ENCODE results near the gene POLR2E.

The POLR2E gene

DNA sequence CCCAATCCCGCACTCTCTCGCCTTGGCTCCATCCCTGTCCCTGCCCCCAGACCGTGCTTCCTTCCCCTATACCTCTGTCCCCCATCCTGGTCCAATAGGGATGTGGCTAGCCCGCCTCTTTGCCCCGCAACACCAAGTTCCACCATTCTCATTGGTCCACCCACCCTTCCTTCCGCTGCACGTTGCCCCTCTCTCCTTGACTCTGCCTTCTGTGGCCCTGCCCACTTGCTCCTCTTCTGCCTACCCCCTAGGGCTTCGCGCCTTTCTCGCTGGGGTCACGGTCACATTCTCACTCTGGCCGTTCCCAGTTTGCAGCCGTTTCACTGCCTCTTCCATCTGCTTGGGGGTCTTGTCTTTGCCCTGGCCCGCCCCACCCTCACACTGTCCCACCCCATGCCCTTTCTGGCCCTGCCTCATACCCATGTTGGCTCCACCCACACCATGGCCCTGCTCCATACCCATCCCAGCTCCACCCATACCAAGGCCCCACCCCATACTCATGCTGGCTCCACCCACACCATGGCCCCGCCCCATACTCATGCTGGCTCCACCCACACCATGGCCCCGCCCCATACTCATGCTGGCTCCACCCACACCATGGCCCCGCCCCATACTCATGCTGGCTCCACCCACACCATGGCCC is 32.7 kb downstream of the POLR2E start:
- no peak for DNase-seq

DNA sequence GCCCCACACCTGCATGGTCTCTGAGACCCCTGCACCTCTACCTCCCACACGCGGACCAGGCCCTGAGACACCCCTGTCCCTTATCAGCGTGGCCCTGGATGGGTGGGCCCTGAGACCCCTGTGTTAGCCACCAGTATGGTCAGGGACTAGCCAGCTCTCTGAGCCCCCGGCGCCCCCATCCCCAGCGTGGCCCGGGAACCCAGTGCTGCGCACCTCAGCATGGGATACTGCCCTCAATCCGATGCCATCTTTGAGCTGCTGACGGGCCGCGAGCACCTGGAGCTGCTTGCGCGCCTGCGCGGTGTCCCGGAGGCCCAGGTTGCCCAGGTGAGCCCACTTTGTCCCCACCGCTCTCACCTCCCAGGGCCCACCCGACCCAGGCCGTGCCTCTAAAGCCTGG is 33.2 kb downstream of the POLR2E start:
- no peak for DNase-seq

DNA sequence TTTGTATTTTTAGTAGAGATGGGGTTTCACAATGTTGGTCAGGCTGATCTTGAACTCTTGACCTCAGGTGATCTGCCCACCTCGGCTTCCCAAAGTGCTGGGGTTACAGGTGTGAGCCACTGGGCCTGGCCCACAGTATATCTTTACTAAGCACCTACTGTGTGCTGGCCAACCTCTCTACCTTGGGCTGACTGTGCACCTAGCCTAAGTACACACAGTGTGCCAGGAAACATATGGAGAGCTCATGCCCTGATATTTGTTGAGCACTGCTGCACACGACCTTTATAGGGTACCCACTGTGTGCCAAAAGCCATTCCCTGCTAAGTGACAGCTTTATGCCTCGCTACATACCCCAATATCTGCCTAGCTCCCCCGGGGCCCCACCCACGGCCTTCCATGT is 34.5 kb downstream of the POLR2E start:
- no peak for DNase-seq

GRCh38 chr19:1058112-1058511 is 37.1 kb downstream of the POLR2E start:
- DNase-seq = no peak

DNA sequence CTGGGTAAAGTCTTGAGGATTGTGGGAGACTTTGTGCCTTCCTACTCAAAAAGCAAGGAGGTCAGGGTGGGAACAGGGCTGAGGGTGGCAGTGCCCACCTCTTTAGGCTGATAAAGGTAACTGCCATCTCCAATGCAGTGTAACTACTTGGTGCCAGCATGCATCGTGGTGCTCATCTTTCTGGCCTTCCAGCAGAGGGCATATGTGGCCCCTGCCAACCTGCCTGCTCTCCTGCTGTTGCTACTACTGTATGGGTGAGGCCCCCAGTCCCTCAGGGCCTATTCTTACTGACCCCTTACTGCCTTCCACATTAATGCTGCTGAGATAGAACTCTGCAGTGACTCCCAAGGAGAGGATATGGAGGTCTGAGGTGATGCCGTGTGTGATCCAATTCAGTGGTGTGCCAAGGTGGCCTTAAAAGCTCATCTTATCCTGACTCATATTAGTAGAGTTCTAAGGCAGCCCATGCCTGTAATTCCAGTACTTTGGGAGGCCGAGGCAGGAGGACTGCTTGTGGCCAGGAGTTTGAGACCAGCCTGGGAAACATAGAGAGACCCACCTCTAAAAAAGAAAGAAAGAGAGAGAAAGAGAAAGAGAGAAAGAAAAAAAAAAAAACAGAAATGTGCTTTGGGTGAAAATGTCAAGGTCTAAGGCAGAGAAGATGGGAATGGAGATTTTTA is 37.9 kb downstream of the POLR2E start:
- no peak for DNase-seq

DNA sequence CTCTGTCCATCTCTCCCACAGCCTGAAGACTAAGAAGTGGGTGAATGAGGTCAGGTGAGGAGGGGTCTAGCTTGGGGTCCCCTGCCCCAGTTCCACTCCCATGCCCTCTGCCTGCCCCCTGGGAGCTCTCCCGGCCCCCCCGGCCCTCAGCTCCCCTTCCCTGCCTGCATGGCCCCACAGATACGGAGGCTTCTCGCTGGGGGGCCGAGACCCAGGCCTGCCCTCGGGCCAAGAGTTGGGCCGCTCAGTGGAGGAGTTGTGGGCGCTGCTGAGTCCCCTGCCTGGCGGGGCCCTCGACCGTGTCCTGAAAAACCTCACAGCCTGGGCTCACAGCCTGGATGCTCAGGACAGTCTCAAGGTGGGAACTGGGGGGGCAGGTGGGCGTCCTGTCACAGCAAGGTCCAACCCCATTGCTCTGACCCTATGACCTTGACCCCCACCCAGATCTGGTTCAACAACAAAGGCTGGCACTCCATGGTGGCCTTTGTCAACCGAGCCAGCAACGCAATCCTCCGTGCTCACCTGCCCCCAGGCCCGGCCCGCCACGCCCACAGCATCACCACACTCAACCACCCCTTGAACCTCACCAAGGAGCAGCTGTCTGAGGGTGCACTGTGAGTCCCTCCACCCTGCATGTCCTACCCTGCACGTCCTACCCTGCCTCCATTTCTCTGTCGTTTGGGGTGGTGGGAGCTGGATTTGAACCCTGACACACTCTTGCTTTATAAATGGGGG is 39.1 kb downstream of the POLR2E start:
- no peak for DNase-seq

GRCh38 chr19:1055028-1055425 is 40.1 kb downstream of the POLR2E start:
- DNase-seq = no peak

DNA sequence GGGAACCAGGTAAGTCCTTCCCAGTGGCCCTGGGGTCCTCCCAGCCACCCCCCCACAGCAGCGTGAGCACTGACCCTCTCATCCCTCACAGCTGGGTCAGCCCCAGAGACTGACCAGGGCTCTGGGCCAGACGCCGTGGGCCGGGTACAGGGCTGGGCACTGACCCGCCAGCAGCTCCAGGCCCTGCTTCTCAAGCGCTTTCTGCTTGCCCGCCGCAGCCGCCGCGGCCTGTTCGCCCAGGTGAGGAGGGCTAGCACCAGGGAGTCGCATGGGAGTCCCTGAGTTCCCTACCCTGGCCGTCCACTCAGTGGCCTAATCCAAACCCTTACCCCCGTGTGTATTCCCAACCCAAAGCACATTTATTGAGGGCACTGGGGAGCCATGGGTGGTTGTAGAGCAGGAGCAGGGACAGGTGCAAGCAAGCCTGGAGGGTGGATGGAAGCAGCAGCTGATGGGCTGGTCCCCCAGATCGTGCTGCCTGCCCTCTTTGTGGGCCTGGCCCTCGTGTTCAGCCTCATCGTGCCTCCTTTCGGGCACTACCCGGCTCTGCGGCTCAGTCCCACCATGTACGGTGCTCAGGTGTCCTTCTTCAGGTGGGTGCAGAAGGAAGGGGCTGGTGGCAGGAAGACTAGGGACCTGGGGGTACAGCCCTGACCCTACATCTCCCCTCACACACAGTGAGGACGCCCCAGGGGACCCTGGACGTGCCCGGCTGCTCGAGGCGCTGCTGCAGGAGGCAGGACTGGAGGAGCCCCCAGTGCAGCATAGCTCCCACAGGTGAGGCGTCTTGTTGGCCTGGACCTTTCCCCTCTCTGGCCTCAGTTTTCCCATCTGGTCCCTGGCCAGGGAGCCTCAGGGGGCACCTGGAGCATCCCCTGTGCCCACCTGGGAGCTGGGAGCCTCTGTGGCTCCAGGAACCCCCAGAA is 40.8 kb downstream of the POLR2E start:
- DNase-seq = no peak

- DNase-seq = no peak
Observed at GRCh38 chr19:1053176-1054101, 41.7 kb downstream of the POLR2E start.

- no peak for DNase-seq
Observed at GRCh38 chr19:1052349-1052975, 42.7 kb downstream of the POLR2E start.

GRCh38 chr19:1051791-1052190 is 43.4 kb downstream of the POLR2E start:
- no peak for DNase-seq

GRCh38 chr19:1050989-1051788 is 44.0 kb downstream of the POLR2E start:
- DNase-seq = no peak

- DNase-seq = no peak
Observed at GRCh38 chr19:1049800-1050199, 45.4 kb downstream of the POLR2E start.

GRCh38 chr19:1049106-1049505 is 46.1 kb downstream of the POLR2E start:
- DNase-seq = no peak

DNA sequence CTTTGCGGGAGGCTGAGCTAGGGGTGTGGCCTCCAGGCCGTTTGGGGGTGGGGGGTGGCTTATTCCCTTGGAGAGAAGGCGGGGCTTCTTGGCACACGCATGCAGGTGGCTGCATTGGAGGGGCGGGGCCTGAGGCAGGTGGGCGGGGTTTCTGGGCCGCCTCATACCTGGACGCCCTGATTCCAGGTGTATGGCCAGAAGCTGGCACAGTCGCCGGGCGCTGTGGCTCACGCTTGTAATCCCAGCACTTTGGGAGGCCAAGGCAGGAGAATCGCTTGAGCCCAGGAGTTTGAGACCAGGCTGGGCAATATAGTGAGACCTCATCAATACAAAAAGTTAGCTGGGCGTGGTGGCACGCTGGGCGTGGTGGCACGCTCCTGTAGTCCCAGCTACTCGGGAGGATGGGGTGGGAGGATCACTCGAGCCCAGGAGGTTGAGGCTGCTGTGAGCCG is 47.5 kb downstream of the POLR2E start:
- no peak for DNase-seq

DNA sequence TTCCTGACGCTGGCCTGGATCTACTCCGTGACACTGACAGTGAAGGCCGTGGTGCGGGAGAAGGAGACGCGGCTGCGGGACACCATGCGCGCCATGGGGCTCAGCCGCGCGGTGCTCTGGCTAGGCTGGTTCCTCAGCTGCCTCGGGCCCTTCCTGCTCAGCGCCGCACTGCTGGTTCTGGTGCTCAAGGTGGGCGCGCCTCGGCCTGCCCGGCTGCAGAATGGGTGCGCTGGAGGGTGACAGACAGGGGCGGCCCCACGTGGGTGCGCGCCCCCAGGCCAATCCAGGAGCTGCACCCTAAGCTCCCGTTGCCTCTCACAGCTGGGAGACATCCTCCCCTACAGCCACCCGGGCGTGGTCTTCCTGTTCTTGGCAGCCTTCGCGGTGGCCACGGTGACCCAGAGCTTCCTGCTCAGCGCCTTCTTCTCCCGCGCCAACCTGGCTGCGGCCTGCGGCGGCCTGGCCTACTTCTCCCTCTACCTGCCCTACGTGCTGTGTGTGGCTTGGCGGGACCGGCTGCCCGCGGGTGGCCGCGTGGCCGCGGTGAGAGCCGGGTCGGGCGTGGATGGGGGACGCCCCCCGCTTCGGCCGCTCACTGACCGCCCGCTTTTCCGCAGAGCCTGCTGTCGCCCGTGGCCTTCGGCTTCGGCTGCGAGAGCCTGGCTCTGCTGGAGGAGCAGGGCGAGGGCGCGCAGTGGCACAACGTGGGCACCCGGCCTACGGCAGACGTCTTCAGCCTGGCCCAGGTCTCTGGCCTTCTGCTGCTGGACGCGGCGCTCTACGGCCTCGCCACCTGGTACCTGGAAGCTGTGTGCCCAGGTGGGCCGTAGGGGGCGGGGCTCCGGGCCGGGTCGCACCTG is 48.1 kb downstream of the POLR2E start:
- DNase-seq = no peak

GRCh38 chr19:1046117-1046626 is 49.0 kb downstream of the POLR2E start:
- no peak for DNase-seq

DNA sequence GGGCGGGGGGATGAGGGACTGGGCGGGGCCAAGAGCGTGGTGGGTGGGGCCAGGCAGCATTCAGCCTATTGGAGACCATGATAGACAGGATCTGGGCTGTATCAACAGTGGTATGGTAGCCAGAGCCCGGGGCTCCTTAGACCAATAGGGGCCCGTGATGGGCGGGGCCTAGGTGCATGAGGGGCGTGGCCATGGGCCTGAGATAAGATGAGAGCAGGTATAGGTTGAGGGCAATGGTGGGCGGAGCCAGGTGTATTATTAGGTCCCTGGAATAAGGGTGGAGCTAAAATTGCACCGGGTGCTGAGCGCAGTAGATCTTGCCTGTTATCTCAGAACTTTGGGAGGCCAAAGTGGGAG is 50.0 kb downstream of the POLR2E start:
- no peak for DNase-seq

Measured in NCI-H446 treated with DMSO at 0.1 percent for 48 hours (cell line).